GM20000 (cell line): ENCODE data around the gene NSD2.
"Not testable (repeated sequence)": the region's sequence is repeated elsewhere in the genome, so short reads cannot be mapped to it uniquely, and the experiment has no call there.

Experiments used
- DNase-seq: peaks from one replicate; pipeline ENCODE4 v3.0.0; 2012; ENCODE audit warnings: low spot score
- TF ChIP-seq, protein P1 (sequence below): IDR thresholded peaks from 2 replicates; pipeline ENCODE4 v1.5.1; 2012; ENCODE audit warnings: mild to moderate bottlenecking, control low read depth; ENCODE audit errors: extremely low read depth, missing control alignments

NSD2 gene

DNA sequence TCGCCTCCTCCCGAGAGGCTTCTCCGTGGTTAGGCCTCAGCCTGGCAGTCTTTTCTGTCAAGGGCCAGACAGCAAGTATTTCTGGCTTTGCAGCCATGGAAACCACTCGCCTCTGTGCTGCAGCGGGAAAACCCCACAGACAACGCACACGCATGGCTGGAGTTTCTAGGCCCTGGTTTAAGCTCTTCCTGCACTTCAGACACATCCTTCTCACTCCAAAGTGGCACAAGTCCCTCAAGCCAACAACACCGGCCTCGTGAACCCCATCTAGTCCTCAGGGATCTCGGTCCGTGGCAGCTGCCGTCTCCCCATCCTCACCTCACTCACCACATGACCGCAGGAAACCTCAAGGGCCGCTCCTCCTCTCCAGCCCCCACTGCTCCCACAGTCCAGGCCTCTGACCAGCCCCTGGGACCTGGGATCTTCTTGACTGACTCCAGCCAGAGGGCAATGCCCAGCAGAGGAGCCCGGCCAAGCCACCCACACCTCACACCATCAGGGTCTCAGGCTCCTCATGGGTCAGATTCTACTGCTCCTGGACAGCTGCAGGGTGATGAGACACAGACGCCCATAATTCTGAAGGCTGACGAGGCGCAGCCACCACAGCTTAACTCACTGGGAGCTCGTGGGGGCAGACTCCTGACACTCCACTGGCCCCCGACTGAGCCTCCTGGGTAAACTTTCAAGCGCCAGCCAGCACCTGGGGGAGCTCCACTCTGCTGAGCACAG, 37.0 kb upstream of the NSD2 start:
- DNase-seq, result peak; percentile 89
- TF ChIP-seq, protein P1, sequence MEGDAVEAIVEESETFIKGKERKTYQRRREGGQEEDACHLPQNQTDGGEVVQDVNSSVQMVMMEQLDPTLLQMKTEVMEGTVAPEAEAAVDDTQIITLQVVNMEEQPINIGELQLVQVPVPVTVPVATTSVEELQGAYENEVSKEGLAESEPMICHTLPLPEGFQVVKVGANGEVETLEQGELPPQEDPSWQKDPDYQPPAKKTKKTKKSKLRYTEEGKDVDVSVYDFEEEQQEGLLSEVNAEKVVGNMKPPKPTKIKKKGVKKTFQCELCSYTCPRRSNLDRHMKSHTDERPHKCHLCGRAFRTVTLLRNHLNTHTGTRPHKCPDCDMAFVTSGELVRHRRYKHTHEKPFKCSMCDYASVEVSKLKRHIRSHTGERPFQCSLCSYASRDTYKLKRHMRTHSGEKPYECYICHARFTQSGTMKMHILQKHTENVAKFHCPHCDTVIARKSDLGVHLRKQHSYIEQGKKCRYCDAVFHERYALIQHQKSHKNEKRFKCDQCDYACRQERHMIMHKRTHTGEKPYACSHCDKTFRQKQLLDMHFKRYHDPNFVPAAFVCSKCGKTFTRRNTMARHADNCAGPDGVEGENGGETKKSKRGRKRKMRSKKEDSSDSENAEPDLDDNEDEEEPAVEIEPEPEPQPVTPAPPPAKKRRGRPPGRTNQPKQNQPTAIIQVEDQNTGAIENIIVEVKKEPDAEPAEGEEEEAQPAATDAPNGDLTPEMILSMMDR, result no peak

DNA sequence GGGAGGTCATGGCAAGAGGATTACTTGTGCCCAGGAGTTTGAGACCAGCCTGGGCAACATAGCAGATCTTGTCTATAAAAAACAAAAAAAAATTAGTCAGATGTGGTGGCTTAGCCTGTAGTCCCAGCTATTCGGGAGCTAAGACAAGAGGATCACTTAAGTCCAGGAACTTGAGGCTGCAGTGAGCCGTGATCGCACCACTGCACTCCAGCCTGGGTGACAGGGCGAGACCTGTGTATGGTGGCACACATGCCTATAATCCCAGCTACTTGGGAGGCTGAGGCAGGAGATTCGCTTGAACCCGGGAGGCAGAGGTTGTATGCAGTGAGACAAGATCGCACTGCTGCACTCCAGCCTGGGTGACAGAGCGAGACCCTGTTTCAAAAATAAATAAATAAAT, 35.4 kb upstream of the NSD2 start:
- DNase-seq, result not testable (repeated sequence)

DNA sequence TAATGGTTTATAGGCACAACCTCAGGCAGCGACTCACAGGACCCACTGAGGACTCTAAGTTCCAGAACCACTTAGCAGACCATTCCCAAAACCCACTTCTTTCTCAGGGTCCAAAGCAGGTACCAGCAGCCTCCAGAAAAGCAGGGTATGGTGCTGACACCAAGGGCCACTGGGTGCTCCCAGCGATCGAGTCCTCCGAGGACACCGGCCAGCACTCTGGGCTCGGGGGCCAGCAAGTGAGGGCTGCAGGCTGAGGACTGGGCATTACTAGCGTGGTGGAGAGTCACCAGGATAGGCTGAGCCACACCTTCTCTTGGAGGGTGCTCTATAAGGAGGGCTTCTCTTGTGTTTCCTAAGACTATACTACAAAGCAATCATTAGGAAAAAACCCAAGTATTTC, 34.5 kb upstream of the NSD2 start:
- DNase-seq, result no peak

DNA sequence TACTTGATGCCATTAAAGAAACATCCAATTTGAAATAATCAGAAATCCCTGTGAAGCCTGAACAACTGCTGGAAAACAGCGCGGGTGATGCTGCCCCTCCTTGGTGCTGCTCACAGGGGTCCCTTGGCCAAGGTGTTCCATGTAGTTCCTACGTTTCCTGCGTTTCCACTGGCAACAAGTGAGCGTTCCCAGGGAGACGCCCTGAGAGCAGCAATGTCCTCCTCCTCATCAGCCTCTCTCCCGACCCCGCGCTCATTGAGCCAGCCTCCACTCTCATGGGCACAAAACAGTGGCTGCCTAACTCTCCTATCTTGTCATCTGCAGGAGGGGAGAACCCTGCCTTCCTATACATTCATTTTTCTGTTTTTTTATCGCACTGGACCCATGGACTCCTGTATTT, 34.1 kb upstream of the NSD2 start:
- DNase-seq, result no peak

More for the DNA sequence above, 34.5 kb upstream of the NSD2 start:
- TF ChIP-seq, protein P1, result no peak

DNA sequence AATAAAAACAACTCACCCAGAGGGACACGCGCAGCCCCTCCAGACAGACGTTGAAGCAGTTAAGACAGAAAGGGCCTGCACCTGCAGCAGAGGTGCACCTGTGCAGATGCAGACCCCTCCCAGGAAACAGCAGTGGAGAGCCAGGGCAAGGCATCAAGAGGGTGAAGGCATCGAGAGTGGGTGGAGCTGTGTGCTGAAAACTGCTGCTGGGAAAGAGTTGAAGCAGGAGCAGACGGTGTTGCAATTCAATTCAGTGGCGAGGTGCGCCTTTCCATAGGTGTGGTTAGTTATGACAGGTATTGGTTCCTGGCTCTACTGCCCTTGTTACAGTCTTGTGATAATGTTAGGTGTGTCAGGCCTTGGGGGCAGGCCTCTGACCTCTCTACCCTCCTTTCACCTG, 31.9 kb upstream of the NSD2 start:
- TF ChIP-seq, protein P1, result no peak

More for the DNA sequence above, 34.1 kb upstream of the NSD2 start:
- TF ChIP-seq, protein P1, result no peak

DNA sequence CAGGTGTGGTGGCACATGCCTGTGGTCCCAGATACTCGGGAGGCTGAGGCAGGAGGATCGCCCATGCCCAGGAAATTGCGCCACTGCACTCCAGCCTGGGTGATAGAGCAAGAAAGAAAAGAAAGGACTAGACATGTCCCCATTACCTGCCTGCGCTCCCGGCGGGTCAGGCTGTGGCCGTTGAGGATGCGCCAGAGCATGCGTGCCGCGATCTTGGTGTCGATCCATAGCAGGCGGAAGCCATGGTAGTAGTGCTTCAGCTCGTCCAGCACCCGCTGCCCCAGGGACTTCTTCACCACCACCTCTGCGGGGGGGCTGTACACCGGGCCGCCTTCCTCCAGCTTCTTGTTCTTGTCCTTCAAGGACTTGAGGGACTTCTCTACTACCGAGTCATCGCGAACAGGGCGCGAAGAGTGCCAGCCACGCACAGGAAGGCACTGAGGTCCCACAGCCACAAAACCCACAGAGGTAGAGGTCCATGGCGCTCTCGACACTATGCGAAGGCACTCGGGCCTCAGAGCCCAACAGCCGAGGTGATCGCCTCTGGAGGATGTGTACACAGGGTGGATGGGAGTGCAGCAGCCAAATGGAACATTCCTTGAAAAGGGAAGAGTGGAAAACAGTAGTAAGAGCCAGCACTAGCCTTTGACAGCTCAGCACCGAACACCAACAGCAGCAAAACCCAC, 29.8 kb upstream of the NSD2 start:
- DNase-seq, result no peak

More for the DNA sequence above, 31.9 kb upstream of the NSD2 start:
- no peak for DNase-seq

DNA sequence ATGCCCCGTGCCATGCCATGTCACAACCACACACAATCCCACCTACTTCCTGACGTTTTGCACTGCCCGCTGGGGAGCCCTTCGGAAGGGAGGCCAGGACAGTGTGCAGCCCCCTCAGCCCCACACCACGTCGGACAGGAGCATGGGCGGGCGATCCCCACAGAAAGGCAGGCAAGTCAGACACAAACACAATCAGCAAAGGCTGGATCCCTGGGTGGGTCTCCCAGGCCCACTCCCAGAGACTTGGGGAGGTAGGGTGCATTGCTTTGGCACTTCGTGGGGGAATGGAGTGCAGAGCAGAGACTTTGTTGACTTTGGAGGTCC, 29.3 kb upstream of the NSD2 start:
- TF ChIP-seq, protein P1, result no peak
- no peak for DNase-seq

More for the DNA sequence above, 29.8 kb upstream of the NSD2 start:
- TF ChIP-seq, protein P1, result no peak
